Astrocyte (in vitro differentiated cells and primary cell): ENCODE results near the gene GPBP1L1. TPM values are rescaled to one million over a fixed set of nuclear protein-coding genes. Genes with fewer than 3 reads are reported as not detected.
"Not testable (repeated sequence)": the region's sequence is repeated elsewhere in the genome, so short reads cannot be mapped to it uniquely, and the experiment has no call there.

ENCODE experiments used
- DNase-seq: peaks from one replicate; pipeline ENCODE4 v3.0.0-alpha.2; 2010; ENCODE audit warnings: low read depth
- FAIRE-seq: peaks from 2 replicates; lab custom pipeline; 2011; peaks lifted over from hg19 to GRCh38; lab: Jason Lieb, UNC
- H2AFZ ChIP-seq: 2 replicates; pipeline ENCODE4 v1.6.0; 2012; ENCODE audit warnings: low read depth, low read length, inconsistent platforms
- H3K27ac ChIP-seq: 2 replicates; pipeline ENCODE4 v1.5.1; 2011; ENCODE audit warnings: low read depth, low read length, inconsistent platforms
- H3K27me3 ChIP-seq: 2 replicates; pipeline ENCODE4 v1.6.0; 2011; ENCODE audit warnings: low read length, inconsistent platforms; ENCODE audit not compliant: insufficient read depth
- H3K36me3 ChIP-seq: 2 replicates; pipeline ENCODE4 v1.5.1; 2011; ENCODE audit warnings: low read length, inconsistent platforms; ENCODE audit not compliant: insufficient read depth
- H3K4me1 ChIP-seq: 2 replicates; pipeline ENCODE4 v1.5.1; 2011; ENCODE audit warnings: low read length, inconsistent platforms; ENCODE audit not compliant: insufficient read depth
- H3K4me2 ChIP-seq: 2 replicates; pipeline ENCODE4 v1.6.0; 2012; ENCODE audit warnings: low read length, inconsistent platforms
- H3K4me3 ChIP-seq: 2 replicates; pipeline ENCODE4 v1.5.1; 2011; ENCODE audit warnings: low read depth, mild to moderate bottlenecking, low read length, inconsistent platforms; ENCODE audit not compliant: insufficient read depth
- H3K79me2 ChIP-seq: 2 replicates; pipeline ENCODE4 v1.6.0; 2012; ENCODE audit warnings: mild to moderate bottlenecking, low read length, inconsistent platforms; ENCODE audit not compliant: insufficient read depth
- H3K9ac ChIP-seq: 2 replicates; pipeline ENCODE4 v1.6.0; 2012; ENCODE audit warnings: mild to moderate bottlenecking, low read length, inconsistent platforms
- H3K9me3 ChIP-seq: 2 replicates; pipeline ENCODE4 v1.5.1; 2012; ENCODE audit warnings: low read depth, mild to moderate bottlenecking, low read length, inconsistent platforms; ENCODE audit not compliant: insufficient read depth
- H4K20me1 ChIP-seq: 2 replicates; pipeline ENCODE4 v1.6.0; 2012; ENCODE audit warnings: low read length, inconsistent platforms; ENCODE audit not compliant: insufficient read depth
- H3K27ac Mint-ChIP-seq: one replicate; pipeline ENCODE4 v1.8.0; 2021; ENCODE audit warnings: mild to moderate bottlenecking, mixed read lengths; ENCODE audit not compliant: unreplicated experiment
- H3K27me3 Mint-ChIP-seq: one replicate; pipeline ENCODE4 v1.8.0; 2021; ENCODE audit warnings: low read depth, mixed read lengths; ENCODE audit not compliant: unreplicated experiment
- H3K36me3 Mint-ChIP-seq: one replicate; pipeline ENCODE4 v1.8.0; 2021; ENCODE audit warnings: low read depth, mixed read lengths; ENCODE audit not compliant: unreplicated experiment
- H3K4me1 Mint-ChIP-seq: one replicate; pipeline ENCODE4 v1.8.0; 2021; ENCODE audit warnings: low read depth, mixed read lengths; ENCODE audit not compliant: unreplicated experiment
- H3K4me3 Mint-ChIP-seq: one replicate; pipeline ENCODE4 v1.8.0; 2021; ENCODE audit warnings: mild to moderate bottlenecking, moderate library complexity, mixed read lengths; ENCODE audit not compliant: unreplicated experiment
- H3K9me3 Mint-ChIP-seq: one replicate; pipeline ENCODE4 v1.8.0; 2021; ENCODE audit warnings: mild to moderate bottlenecking, mixed read lengths; ENCODE audit not compliant: unreplicated experiment
- CTCF ChIP-seq: IDR thresholded peaks from 2 replicates; pipeline ENCODE4 v1.5.1; 2011; ENCODE audit warnings: low read depth, mild to moderate bottlenecking, inconsistent platforms, low read length, moderate library complexity; ENCODE audit not compliant: insufficient read depth
- EZH2 ChIP-seq: IDR thresholded peaks from 2 replicates; pipeline ENCODE4 v1.6.1; 2012; ENCODE audit warnings: mild to moderate bottlenecking, low read length, inconsistent platforms; ENCODE audit not compliant: insufficient read depth
- total RNA-seq: library from RNA; stranded (reverse); gene quantifications from 2 replicates; pipeline ENCODE4 v1.2.1, GENCODE V29; 2021

GPBP1L1 gene
- total RNA-seq, 1 donor from 2014 or later, result 116 TPM

DNA sequence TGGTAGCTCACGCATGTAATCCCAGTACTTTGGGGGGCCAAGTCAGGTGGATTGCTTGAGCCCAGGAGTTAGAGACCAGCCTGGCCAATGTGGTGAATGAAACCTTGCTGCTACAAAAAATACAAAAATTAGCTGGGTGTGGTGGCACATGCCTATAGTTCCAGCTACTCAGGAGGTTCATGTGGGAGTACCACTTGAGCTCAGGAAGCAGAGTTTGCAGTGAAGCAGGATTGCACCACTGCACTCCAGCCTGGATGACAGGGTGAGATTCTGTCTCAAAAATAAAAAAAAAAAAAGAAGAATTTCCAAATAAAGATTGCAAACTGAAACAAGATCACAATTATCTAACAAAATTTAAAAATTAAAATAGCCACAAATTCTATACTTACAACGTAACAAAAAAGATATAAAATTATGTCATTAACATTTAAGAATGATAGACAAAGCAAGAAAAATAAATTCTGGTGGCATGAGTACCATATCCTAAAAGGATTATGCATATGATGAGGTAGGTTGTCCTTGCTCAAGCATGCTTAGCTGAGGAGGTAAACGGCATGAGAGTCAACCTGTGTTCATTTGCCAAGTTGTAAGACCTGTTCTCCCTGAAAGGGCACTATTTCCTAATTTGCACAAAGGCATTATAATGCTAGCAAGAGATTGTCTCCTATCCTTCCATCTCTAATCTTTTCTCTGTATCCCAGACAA, 43.9 kb upstream of the GPBP1L1 start:
- Mint-ChIP-seq H3K27me3 (no peaks in the 10 kb centered on the region), H3K9me3 (no peaks in the 10 kb centered on the region), H3K4me1 (peaks cover 2% of the 10 kb centered on the region), H3K36me3 (peaks cover 3% of the 10 kb centered on the region), H3K4me3 (no peak overlapping the region), H3K27ac (no peak overlapping the region)
- Histone ChIP-seq H2AFZ (no peak overlapping the region), H3K4me3 (no peak overlapping the region), H3K4me1 (no peaks in the 10 kb centered on the region), H3K36me3 (no peaks in the 10 kb centered on the region), H3K27ac (no peak overlapping the region), H3K9ac (no peak overlapping the region), H4K20me1 (no peaks in the 10 kb centered on the region), H3K27me3 (no peaks in the 10 kb centered on the region), H3K79me2 (no peaks in the 10 kb centered on the region), H3K4me2 (no peak overlapping the region), H3K9me3 (no peaks in the 10 kb centered on the region)
- FAIRE-seq (no peak), DNase-seq (no peak)
- TF ChIP-seq EZH2 (no peak), CTCF (no peak)

GRCh38 chr1:45726007-45726406, 39.7 kb upstream of the GPBP1L1 start:
- not testable (repeated sequence) for H3K4me3 Mint-ChIP-seq, H3K36me3 ChIP-seq

GRCh38 chr1:45723248-45723930, 37.1 kb upstream of the GPBP1L1 start:
- Histone ChIP-seq H2AFZ (no peak overlapping the region), H3K9me3 (no peaks in the 10 kb centered on the region), H3K79me2 (no peaks in the 10 kb centered on the region), H3K4me3 (no peak overlapping the region), H3K4me1 (no peaks in the 10 kb centered on the region), H4K20me1 (no peaks in the 10 kb centered on the region), H3K36me3 (no peaks in the 10 kb centered on the region), H3K4me2 (no peak overlapping the region), H3K27ac (no peak overlapping the region), H3K9ac (no peak overlapping the region), H3K27me3 (no peaks in the 10 kb centered on the region)
- no peak for TF ChIP-seq EZH2
- no peak for TF ChIP-seq CTCF
- H3K4me3 Mint-ChIP-seq, result no peak overlapping the region
- no peak overlapping the region for H3K27ac Mint-ChIP-seq
- peaks cover 5% of the 10 kb centered on the region for H3K36me3 Mint-ChIP-seq
- H3K27me3 Mint-ChIP-seq, result no peaks in the 10 kb centered on the region
- DNase-seq, result no peak
- no peak for FAIRE-seq
- no peaks in the 10 kb centered on the region for H3K9me3 Mint-ChIP-seq
- peaks cover 5% of the 10 kb centered on the region for H3K4me1 Mint-ChIP-seq

More at GRCh38 chr1:45726007-45726406, 39.7 kb upstream of the GPBP1L1 start:
- H3K36me3 Mint-ChIP-seq, H3K4me1 Mint-ChIP-seq, H3K4me3 ChIP-seq, DNase-seq, H3K79me2 ChIP-seq, H3K27me3 Mint-ChIP-seq, H2AFZ ChIP-seq, H3K4me2 ChIP-seq, FAIRE-seq, H3K27ac ChIP-seq, H4K20me1 ChIP-seq, H3K4me1 ChIP-seq, H3K27ac Mint-ChIP-seq, H3K9me3 ChIP-seq, H3K27me3 ChIP-seq, H3K9ac ChIP-seq, H3K9me3 Mint-ChIP-seq: not testable (repeated sequence)
